Small intestine (tissue), 7 donors: ENCODE results near the gene CCNF. TPM values are rescaled to one million over a fixed set of nuclear protein-coding genes. Genes with fewer than 3 reads are reported as not detected.
"Not testable (repeated sequence)": the region's sequence is repeated elsewhere in the genome, so short reads cannot be mapped to it uniquely, and the experiment has no call there.

Source experiments
- DNase-seq, 2 donors: peaks; one replicate each; pipeline versions ENCODE4 v3.0.0 to v3.0.0-alpha.2; 2013
- FAIRE-seq: peaks from 2 replicates; lab custom pipeline; 2012; peaks lifted over from hg19 to GRCh38; lab: Jason Lieb, UNC
- H3K27ac ChIP-seq, 3 donors: one replicate each; pipeline ENCODE4 v1.5.1; 2013; ENCODE audit warnings: low read length in 2 of 3, mild to moderate bottlenecking in 2 of 3, control low read depth in 1 of 3, inconsistent platforms in 1 of 3, low read depth in 1 of 3, moderate library complexity in 1 of 3
- H3K27me3 ChIP-seq, 3 donors: one replicate each; pipeline ENCODE4 v1.6.1; 2013; ENCODE audit warnings: low read length in 3 of 3, inconsistent platforms in 1 of 3; ENCODE audit not compliant: control insufficient read depth in 3 of 3, insufficient read depth in 3 of 3
- H3K36me3 ChIP-seq, 3 donors: one replicate each; pipeline ENCODE4 v1.6.1; 2013; ENCODE audit warnings: low read length in 3 of 3, inconsistent platforms in 1 of 3, low read depth in 1 of 3, mild to moderate bottlenecking in 1 of 3, moderate library complexity in 1 of 3; ENCODE audit not compliant: control insufficient read depth in 3 of 3, insufficient read depth in 2 of 3
- H3K4me1 ChIP-seq, 3 donors: one replicate each; pipeline ENCODE4 v1.6.1; 2013; ENCODE audit warnings: low read length in 2 of 3, inconsistent platforms in 1 of 3, low read depth in 1 of 3, mild to moderate bottlenecking in 1 of 3, moderate library complexity in 1 of 3; ENCODE audit not compliant: control insufficient read depth in 3 of 3, insufficient read depth in 2 of 3
- H3K4me3 ChIP-seq, 3 donors: one replicate each; pipeline ENCODE4 v1.5.1; 2013; ENCODE audit warnings: low read length in 3 of 3, control low read depth in 1 of 3, inconsistent platforms in 1 of 3, low read depth in 1 of 3, mild to moderate bottlenecking in 1 of 3, moderate library complexity in 1 of 3
- H3K9me3 ChIP-seq, 2 donors: one replicate each; pipeline ENCODE4 v1.6.1; 2013; ENCODE audit warnings: low read depth in 1 of 2, low read length in 1 of 2; ENCODE audit not compliant: control insufficient read depth in 2 of 2, insufficient read depth in 1 of 2
- WGBS, 3 donors: extraction: QIAGEN DNeasy Blood & Tissue Kit; methylation state at CpG; one replicate each; pipeline ENCODE4 v1.1.7; 2013; 5-methylcytosine and 5-hydroxymethylcytosine counted together
- polyA plus RNA-seq, 4 donors: library from polyadenylated mRNA; stranded (reverse) in 3 of 4; unstranded in 1 of 4; fragments of 200-250 nt in 3 of 4; fragments of 120-200 nt in 1 of 4; gene quantifications; one replicate each; pipeline versions ENCODE4 v1.2.1 to v1.2.3, GENCODE V29; 2013
- donor health status: healthy with polysubstance abuse.
- donor health status: control.
- donor health status: control.
- donor health status: Bipolar disorder and iron deficiency.
- donor health status: healthy.

Gene CCNF
- polyA plus RNA-seq, 4 donors, result 0.89 to 12.4 (median 3.8) TPM

GRCh38 chr16:2477327-2477726, 48.1 kb downstream of the CCNF start:
- H3K27me3 ChIP-seq, result peaks cover 0 to 12% (median 2%) of the 10 kb centered on the region in 3 donors
- no peak for FAIRE-seq
- no peak overlapping the region for H3K4me3 ChIP-seq
- DNase-seq, result no peak
- H3K36me3 ChIP-seq, result peaks cover 0 to 28% (median 0%) of the 10 kb centered on the region in 3 donors
- H3K9me3 ChIP-seq, result no peaks in the 10 kb centered on the region
- 87 to 97% (median 93%) methylated on average over 3 of the region's 3 CpGs for WGBS, 3 donors
- no peak overlapping the region for H3K27ac ChIP-seq
- peaks cover 0 to 13% (median 0%) of the 10 kb centered on the region in 3 donors for H3K4me1 ChIP-seq

- Histone ChIP-seq H3K27ac (no peak overlapping the region), H3K36me3 (peaks cover 0 to 33% (median 0%) of the 10 kb centered on the region in 3 donors), H3K27me3 (peaks cover 0 to 2% (median 0%) of the 10 kb centered on the region in 3 donors), H3K9me3 (no peaks in the 10 kb centered on the region), H3K4me3 (no peak overlapping the region), H3K4me1 (peaks cover 0 to 17% (median 0%) of the 10 kb centered on the region in 3 donors)
- no peak for FAIRE-seq
- no peak for DNase-seq
- WGBS, 3 donors, result 74 to 80% (median 76%) methylated on average over 8 of the region's 8 CpGs
Observed at GRCh38 chr16:2478279-2478678, 49.0 kb downstream of the CCNF start.

GRCh38 chr16:2479996-2480395, 50.7 kb downstream of the CCNF start:
- not testable (repeated sequence) for DNase-seq, FAIRE-seq, H3K27me3 ChIP-seq, H3K4me3 ChIP-seq, H3K27ac ChIP-seq, H3K9me3 ChIP-seq
- 93 to 96% (median 95%) methylated on average over 10 of the region's 10 CpGs for WGBS, 3 donors
- Histone ChIP-seq H3K4me1 (peaks cover 0 to 26% (median 0%) of the 10 kb centered on the region in 3 donors), H3K36me3 (peaks cover 0 to 33% (median 0%) of the 10 kb centered on the region in 3 donors)

- FAIRE-seq (no peak), DNase-seq (peak in 1 of 2 donors; percentile 81)
- 14 to 68% (median 35%) methylated on average over 12 of the region's 12 CpGs for WGBS, 3 donors
- H3K4me1 ChIP-seq, result peaks cover 0 to 27% (median 0%) of the 10 kb centered on the region in 3 donors
- H3K4me3 ChIP-seq, result no peak overlapping the region
- H3K36me3 ChIP-seq, result peaks cover 0 to 39% (median 0%) of the 10 kb centered on the region in 3 donors
- H3K27me3 ChIP-seq, result no peaks in the 10 kb centered on the region
- no peak overlapping the region for H3K27ac ChIP-seq
- H3K9me3 ChIP-seq, result no peaks in the 10 kb centered on the region
Observed at GRCh38 chr16:2480948-2481347, 51.7 kb downstream of the CCNF start.

- H3K9me3 ChIP-seq, result no peaks in the 10 kb centered on the region
- DNase-seq (no peak), FAIRE-seq (no peak)
- H3K27ac ChIP-seq, result no peak overlapping the region
- 67 to 78% (median 73%) methylated on average over 7 of the region's 7 CpGs for WGBS, 3 donors
- H3K36me3 ChIP-seq, result peaks cover 0 to 46% (median 0%) of the 10 kb centered on the region in 3 donors
- no peak overlapping the region for H3K4me3 ChIP-seq
- H3K4me1 ChIP-seq, result peaks cover 0 to 25% (median 0%) of the 10 kb centered on the region in 3 donors
- no peaks in the 10 kb centered on the region for H3K27me3 ChIP-seq
Observed at GRCh38 chr16:2481676-2482075, 52.4 kb downstream of the CCNF start.

- Histone ChIP-seq H3K27ac (no peak overlapping the region), H3K36me3 (peaks cover 0 to 51% (median 0%) of the 10 kb centered on the region in 3 donors), H3K27me3 (no peaks in the 10 kb centered on the region), H3K4me3 (no peak overlapping the region), H3K9me3 (no peaks in the 10 kb centered on the region), H3K4me1 (peaks cover 0 to 28% (median 0%) of the 10 kb centered on the region in 3 donors)
- FAIRE-seq, result no peak
- WGBS, 3 donors, result 74 to 82% (median 80%) methylated on average over 13 of the region's 13 CpGs
- DNase-seq, result no peak
Observed at GRCh38 chr16:2482249-2482648, 53.0 kb downstream of the CCNF start.

- no peak overlapping the region for H3K27ac ChIP-seq
- H3K4me3 ChIP-seq, result no peak overlapping the region
- FAIRE-seq, result no peak
- DNase-seq, result no peak
- peaks cover 0 to 51% (median 0%) of the 10 kb centered on the region in 3 donors for H3K36me3 ChIP-seq
- peaks cover 0 to 34% (median 0%) of the 10 kb centered on the region in 3 donors for H3K4me1 ChIP-seq
- WGBS, 3 donors, result 61 to 87% (median 74%) methylated on average over 30 to 32 of the region's 32 CpGs
- H3K9me3 ChIP-seq, result no peaks in the 10 kb centered on the region
- no peaks in the 10 kb centered on the region for H3K27me3 ChIP-seq
Observed at GRCh38 chr16:2482708-2483534, 53.7 kb downstream of the CCNF start.

- Histone ChIP-seq H3K27ac (no peak overlapping the region), H3K36me3 (peaks cover 0 to 47% (median 0%) of the 10 kb centered on the region in 3 donors), H3K4me3 (no peak overlapping the region), H3K4me1 (peaks cover 0 to 37% (median 0%) of the 10 kb centered on the region in 3 donors), H3K9me3 (no peaks in the 10 kb centered on the region), H3K27me3 (no peaks in the 10 kb centered on the region)
- WGBS, 3 donors, result 93 to 94% (median 94%) methylated on average over 16 of the region's 16 CpGs
- FAIRE-seq (no peak), DNase-seq (no peak)
Observed at GRCh38 chr16:2483939-2484897, 55.0 kb downstream of the CCNF start.
